Measurements from ENCODE around the gene SPDYC.
"Not testable (repeated sequence)": the region's sequence is repeated elsewhere in the genome, so short reads cannot be mapped to it uniquely, and the experiment has no call there.

Gene SPDYC

GRCh38 chr11:65134240-65134951, 35.6 kb upstream of the SPDYC start, which contains the start of gene SYVN1:
Gene SYVN1 (minus strand): TSS chr11:65134519. CDS start chr11:65133601, 918 bp downstream.
- peak; percentile 85 for DNase-seq (ENCODE audit: low read depth)

- DNase-seq (ENCODE audit: low read depth) = peak; percentile 80
These were observed 34.9 kb upstream of the SPDYC start for GRCh38 chr11:65134952-65135632.

GRCh38 chr11:65135633-65136145, 34.3 kb upstream of the SPDYC start:
- no peak for DNase-seq (ENCODE audit: low read depth)

GRCh38 chr11:65136515-65137096, 33.4 kb upstream of the SPDYC start:
- no peak for DNase-seq (ENCODE audit: low read depth)

- no peak for DNase-seq (ENCODE audit: low read depth)
These were observed 28.0 kb upstream of the SPDYC start for GRCh38 chr11:65141896-65142494.

- DNase-seq (ENCODE audit: low read depth) = no peak
These were observed 22.5 kb upstream of the SPDYC start for GRCh38 chr11:65147352-65148075.

- DNase-seq (ENCODE audit: low read depth) = no peak
These were observed 21.4 kb upstream of the SPDYC start for GRCh38 chr11:65148657-65149056.

GRCh38 chr11:65150131-65150508, 19.9 kb upstream of the SPDYC start:
- not testable (repeated sequence) for DNase-seq (ENCODE audit: low read depth)

GRCh38 chr11:65150509-65151299, 19.3 kb upstream of the SPDYC start:
- DNase-seq (ENCODE audit: low read depth) = no peak

GRCh38 chr11:65151331-65151899, 18.6 kb upstream of the SPDYC start:
- no peak for DNase-seq (ENCODE audit: low read depth)

GRCh38 chr11:65152122-65152521, 17.9 kb upstream of the SPDYC start:
- no peak for DNase-seq (ENCODE audit: low read depth)

GRCh38 chr11:65156256-65156655, 13.8 kb upstream of the SPDYC start:
- no peak for DNase-seq (ENCODE audit: low read depth)

GRCh38 chr11:65156926-65157325, 13.1 kb upstream of the SPDYC start:
- no peak for DNase-seq (ENCODE audit: low read depth)

- DNase-seq (ENCODE audit: low read depth) = no peak
These were observed 12.7 kb upstream of the SPDYC start for GRCh38 chr11:65157336-65157735.

GRCh38 chr11:65159012-65159411, 11.0 kb upstream of the SPDYC start:
- DNase-seq (ENCODE audit: low read depth) = no peak

GRCh38 chr11:65160643-65161042, 9.4 kb upstream of the SPDYC start:
- no peak for DNase-seq (ENCODE audit: low read depth)

GRCh38 chr11:65163684-65164083, 6.3 kb upstream of the SPDYC start:
- DNase-seq (ENCODE audit: low read depth) = no peak

GRCh38 chr11:65165410-65166317, 4.4 kb upstream of the SPDYC start:
- DNase-seq (ENCODE audit: low read depth) = no peak

GRCh38 chr11:65166893-65167292, 3.1 kb upstream of the SPDYC start:
- no peak for DNase-seq (ENCODE audit: low read depth)

GRCh38 chr11:65167656-65168055, 2.4 kb upstream of the SPDYC start:
- no peak for DNase-seq (ENCODE audit: low read depth)
